Nephron progenitor cell (in vitro differentiated cells): ENCODE measurements around the gene TRIM36.

ENCODE experiments used
- DNase-seq: peaks from one replicate; pipeline ENCODE4 v3.0.0; 2021
- H3K27ac Mint-ChIP-seq: 2 replicates; pipeline ENCODE4 v1.8.0; 2021; ENCODE audit warnings: mild to moderate bottlenecking, moderate library complexity, mixed read lengths
- H3K27me3 Mint-ChIP-seq: 2 replicates; pipeline ENCODE4 v1.8.0; 2021; ENCODE audit warnings: mild to moderate bottlenecking, low read depth, mixed read lengths; ENCODE audit not compliant: poor library complexity
- H3K36me3 Mint-ChIP-seq: 2 replicates; pipeline ENCODE4 v1.8.0; 2021; ENCODE audit warnings: low read depth, mixed read lengths
- H3K4me1 Mint-ChIP-seq: 2 replicates; pipeline ENCODE4 v1.8.0; 2021; ENCODE audit warnings: mixed read lengths
- H3K4me3 Mint-ChIP-seq: 2 replicates; pipeline ENCODE4 v1.8.0; 2021; ENCODE audit warnings: mild to moderate bottlenecking, moderate library complexity, mixed read lengths
- H3K9me3 Mint-ChIP-seq: 2 replicates; pipeline ENCODE4 v1.8.0; 2021; ENCODE audit warnings: mild to moderate bottlenecking, moderate library complexity, mixed read lengths
- CTCF ChIP-seq: fragments of 200-600 bp; sonication (generic); IDR thresholded peaks from 2 replicates; pipeline ENCODE4 v1.5.0; 2021; ENCODE audit warnings: antibody characterized with exemption

TRIM36 gene

GRCh38 chr5:115126303-115126702, 43.4 kb downstream of the TRIM36 start:
- no peak for TF ChIP-seq CTCF
- H3K36me3 Mint-ChIP-seq = peaks cover 5% of the 10 kb centered on the region
- no peak for DNase-seq
- no peak overlapping the region for H3K4me3 Mint-ChIP-seq
- no peaks in the 10 kb centered on the region for H3K9me3 Mint-ChIP-seq
- no peak overlapping the region for H3K27ac Mint-ChIP-seq
- H3K27me3 Mint-ChIP-seq = no peaks in the 10 kb centered on the region
- H3K4me1 Mint-ChIP-seq = no peaks in the 10 kb centered on the region

GRCh38 chr5:115124741-115125140, 45.0 kb downstream of the TRIM36 start:
- peaks cover 6% of the 10 kb centered on the region for H3K9me3 Mint-ChIP-seq
- DNase-seq = no peak
- H3K27me3 Mint-ChIP-seq = no peaks in the 10 kb centered on the region
- no peaks in the 10 kb centered on the region for H3K4me1 Mint-ChIP-seq
- TF ChIP-seq CTCF = no peak
- H3K4me3 Mint-ChIP-seq = no peak overlapping the region
- peaks cover 5% of the 10 kb centered on the region for H3K36me3 Mint-ChIP-seq
- no peak overlapping the region for H3K27ac Mint-ChIP-seq

- TF ChIP-seq CTCF = no peak
- DNase-seq = no peak
These were observed 53.7 kb downstream of the TRIM36 start for GRCh38 chr5:115116001-115116400.

GRCh38 chr5:115109840-115110239, 59.9 kb downstream of the TRIM36 start:
- H3K36me3 Mint-ChIP-seq = no peaks in the 10 kb centered on the region
- H3K4me3 Mint-ChIP-seq = no peak overlapping the region
- no peak for TF ChIP-seq CTCF
- H3K9me3 Mint-ChIP-seq = no peaks in the 10 kb centered on the region
- no peaks in the 10 kb centered on the region for H3K4me1 Mint-ChIP-seq
- H3K27me3 Mint-ChIP-seq = peaks cover 4% of the 10 kb centered on the region
- no peak for DNase-seq
- H3K27ac Mint-ChIP-seq = no peak overlapping the region

More at GRCh38 chr5:115116001-115116400, 53.7 kb downstream of the TRIM36 start:
- Mint-ChIP-seq H3K27me3 (peaks cover 4% of the 10 kb centered on the region), H3K27ac (no peak overlapping the region), H3K9me3 (peaks cover 42% of the 10 kb centered on the region), H3K4me3 (no peak overlapping the region), H3K4me1 (no peaks in the 10 kb centered on the region), H3K36me3 (peaks cover 5% of the 10 kb centered on the region)

GRCh38 chr5:115109356-115109755, 60.4 kb downstream of the TRIM36 start:
- Mint-ChIP-seq H3K9me3 (no peaks in the 10 kb centered on the region), H3K27me3 (peaks cover 4% of the 10 kb centered on the region), H3K27ac (no peak overlapping the region), H3K4me3 (no peak overlapping the region), H3K36me3 (no peaks in the 10 kb centered on the region), H3K4me1 (no peaks in the 10 kb centered on the region)
- no peak for TF ChIP-seq CTCF
- no peak for DNase-seq

- Mint-ChIP-seq H3K27ac (no peak overlapping the region), H3K27me3 (no peaks in the 10 kb centered on the region), H3K4me3 (no peak overlapping the region), H3K4me1 (no peaks in the 10 kb centered on the region), H3K36me3 (no peaks in the 10 kb centered on the region), H3K9me3 (peaks cover 4% of the 10 kb centered on the region)
- DNase-seq = no peak
- TF ChIP-seq CTCF = no peak
These were observed 69.3 kb downstream of the TRIM36 start for GRCh38 chr5:115100319-115100955.
